GM18858 (cell line): ENCODE results near the gene LEMD2.
"Not testable (repeated sequence)": the region's sequence is repeated elsewhere in the genome, so short reads cannot be mapped to it uniquely, and the experiment has no call there.

ENCODE experiments used
- ATAC-seq: cut with Tn5 transposase; IDR thresholded peaks from one replicate; pipeline ENCODE4 v1.9.1; 2021; ENCODE audit not compliant: unreplicated experiment

The LEMD2 gene

DNA sequence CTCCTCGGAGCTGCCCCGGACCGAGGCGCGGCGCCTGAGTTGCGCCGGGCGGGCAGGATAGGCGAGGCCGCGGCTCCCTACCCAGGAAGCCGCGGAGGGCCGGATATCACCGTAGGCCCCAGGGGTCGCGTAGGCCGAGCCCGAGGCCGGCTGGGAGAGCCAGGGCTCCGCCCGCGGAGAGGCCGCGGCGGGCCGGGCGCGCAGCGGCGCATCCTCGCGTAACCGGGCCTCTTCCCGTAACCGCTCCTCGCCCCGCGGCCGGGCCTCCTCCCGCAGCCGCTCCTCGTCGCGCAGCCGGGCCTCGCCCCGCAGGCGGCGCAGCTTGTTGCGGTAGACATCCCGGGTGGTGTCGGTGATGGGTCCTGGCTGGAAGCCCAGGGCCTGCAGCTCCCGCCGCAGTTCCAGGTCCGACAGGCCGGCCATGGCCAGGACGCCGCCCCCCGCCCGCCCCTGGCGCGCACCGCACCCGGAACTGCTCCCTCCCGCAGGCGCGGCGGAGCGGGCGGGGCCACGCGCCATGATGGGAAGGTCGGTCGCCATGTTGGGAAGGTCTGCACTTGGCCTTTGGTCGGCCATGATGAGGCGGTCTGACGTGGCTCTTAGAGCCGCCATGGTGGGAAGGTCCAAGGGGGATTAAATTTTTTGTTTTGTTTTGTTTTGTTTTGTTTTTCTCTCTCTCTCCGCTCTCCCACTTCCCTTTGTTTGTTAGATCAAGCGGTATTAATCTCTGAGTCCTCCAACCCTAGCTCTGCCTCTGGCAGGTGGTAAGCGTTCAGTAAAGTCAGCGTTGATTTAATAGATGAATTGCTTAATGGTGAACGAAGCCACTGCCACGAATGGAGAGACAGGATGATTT is at the start of gene LEMD2:
Gene LEMD2 (minus strand): TSS at position 437 of the 856 bp plus-strand sequence. CDS start 14 bp downstream, at position 423.
- ATAC-seq: peak; percentile 72

DNA sequence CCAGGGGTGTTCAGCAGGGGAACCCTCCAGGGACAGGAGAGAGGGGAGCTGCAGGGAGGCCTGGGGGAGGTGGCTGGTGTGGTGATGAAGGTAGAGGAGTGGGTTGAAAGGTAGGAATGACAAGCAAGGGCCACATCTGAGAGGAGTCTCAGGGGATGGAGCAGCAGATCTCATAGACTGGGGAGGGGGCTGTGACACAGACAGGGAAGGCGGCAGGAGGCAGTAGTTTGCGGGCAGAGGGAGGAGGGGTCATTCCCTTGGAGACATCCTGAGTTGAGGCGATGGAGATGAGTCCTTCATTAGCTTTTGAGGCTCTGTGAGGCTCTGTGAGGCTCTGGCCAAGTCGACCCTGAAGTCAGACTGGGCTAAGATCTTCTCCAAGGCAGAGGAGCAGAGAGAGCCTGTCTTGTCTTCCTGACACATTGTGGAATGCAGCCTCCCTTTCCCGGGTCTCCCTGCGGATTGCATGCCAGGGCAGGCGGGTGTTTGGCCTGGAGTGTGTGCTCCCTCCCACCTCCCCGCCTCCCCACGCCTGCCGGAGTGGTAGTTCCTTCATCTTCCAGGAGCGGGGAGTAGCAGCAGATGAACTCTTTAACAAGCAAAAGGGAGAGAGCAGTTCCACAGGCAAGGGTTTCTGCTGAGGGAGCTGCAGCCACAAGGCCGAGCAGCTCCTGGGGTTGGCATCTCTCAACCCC is 49.2 kb upstream of the LEMD2 start:
- ATAC-seq: no peak

DNA sequence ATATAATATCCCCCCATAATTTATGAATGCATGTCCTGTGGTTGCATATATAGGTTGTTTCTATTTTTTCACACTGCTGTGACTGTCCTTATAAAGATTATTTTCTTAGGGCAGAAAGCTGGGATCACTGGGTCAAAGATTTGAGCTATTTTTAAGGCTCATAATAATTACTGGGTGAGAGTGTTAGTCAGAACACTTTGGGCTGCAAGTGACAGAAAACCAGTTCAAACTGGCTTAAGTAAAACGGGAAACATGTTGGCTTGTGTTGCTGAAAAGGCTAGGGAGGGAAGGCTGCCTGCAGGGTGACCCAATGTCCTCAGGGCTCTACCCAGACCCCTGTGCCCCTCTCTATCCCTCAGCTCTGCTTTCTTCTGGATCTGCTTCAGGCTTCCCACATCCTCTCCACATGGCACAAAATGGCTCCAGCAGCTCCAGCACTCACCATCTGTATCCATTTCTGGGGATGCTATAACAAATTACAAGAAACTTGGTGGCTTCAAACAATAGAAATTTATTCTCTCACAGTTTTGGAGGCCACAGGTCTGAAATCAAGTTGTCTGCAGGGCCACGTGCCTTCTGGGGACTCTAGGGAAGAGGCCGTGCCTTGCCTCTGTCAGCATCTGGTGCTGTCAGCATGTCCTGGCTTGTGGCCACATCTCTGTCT is 48.0 kb upstream of the LEMD2 start:
- no peak for ATAC-seq

- ATAC-seq: no peak
Measured at GRCh38 chr6:33834401-33835392, 45.8 kb upstream of the LEMD2 start.

- no peak for ATAC-seq
Measured at GRCh38 chr6:33833599-33833998, 44.7 kb upstream of the LEMD2 start.

DNA sequence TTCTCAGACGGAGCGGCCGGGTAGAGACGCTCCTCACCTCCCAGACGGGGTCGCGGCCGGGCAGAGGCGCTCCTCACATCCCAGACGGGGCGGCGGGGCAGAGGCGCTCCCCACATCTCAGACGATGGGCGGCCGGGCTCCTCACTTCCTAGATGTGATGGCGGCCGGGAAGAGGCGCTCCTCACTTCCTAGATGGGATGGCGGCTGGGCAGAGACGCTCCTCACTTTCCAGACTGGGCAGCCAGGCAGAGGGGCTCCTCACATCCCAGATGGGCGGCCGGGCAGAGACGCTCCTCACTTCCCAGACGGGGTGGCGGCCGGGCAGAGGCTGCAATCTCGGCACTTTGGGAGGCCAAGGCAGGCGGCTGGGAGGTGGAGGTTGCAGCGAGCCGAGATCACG is 43.9 kb upstream of the LEMD2 start:
- not testable (repeated sequence) for ATAC-seq

- ATAC-seq: not testable (repeated sequence)
Measured at GRCh38 chr6:33831725-33832124, 42.8 kb upstream of the LEMD2 start.

GRCh38 chr6:33830635-33831240 is 41.8 kb upstream of the LEMD2 start:
- no peak for ATAC-seq

- no peak for ATAC-seq
Measured at GRCh38 chr6:33828764-33829731, 40.1 kb upstream of the LEMD2 start.

- no peak for ATAC-seq
Measured at GRCh38 chr6:33828452-33828763, 39.5 kb upstream of the LEMD2 start.

DNA sequence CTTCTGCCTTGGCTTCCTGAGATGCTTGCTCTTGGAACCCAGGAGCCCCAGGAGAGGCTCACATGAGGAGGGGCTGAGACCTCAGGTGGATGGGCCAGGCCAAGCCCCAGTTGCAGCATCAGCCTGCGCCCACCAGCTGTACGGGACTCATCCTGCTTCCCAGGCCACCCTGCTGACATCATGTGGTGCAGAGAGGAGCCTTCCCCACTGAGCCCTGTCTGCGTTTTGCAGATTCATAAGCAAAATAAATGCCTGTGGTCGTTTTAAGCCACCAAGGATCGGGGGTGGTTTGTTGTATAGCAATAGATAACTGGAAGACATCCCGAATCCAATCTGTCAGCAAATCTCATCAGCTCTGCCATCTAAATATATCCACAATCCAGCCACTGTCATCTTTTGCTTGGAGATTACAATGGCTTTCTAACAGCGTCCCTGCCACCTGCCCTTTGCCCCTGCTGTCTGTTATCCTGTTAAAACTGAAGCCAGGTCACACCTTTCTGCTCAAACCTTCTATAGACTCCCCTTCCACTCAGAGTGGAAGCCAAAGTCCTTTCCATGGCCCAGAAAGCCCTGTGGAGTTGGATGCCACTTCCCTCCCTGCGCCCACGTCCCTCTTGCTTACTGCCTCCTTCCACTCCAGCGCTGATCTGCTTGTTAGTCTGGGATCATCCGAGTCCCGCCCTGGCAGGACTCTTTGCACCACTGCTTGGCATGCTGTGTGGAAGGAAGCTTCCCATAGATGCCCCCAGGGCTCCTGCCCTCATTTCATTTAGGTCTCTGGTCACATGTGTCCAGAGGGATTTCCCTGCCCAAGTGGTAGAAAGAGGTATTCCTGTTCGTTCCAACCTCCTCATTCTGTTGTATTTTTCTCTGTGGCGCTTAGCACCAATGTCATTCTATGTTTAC is 38.9 kb upstream of the LEMD2 start:
- ATAC-seq: no peak

GRCh38 chr6:33826537-33826936 is 37.6 kb upstream of the LEMD2 start:
- no peak for ATAC-seq

GRCh38 chr6:33824461-33825154 is 35.7 kb upstream of the LEMD2 start:
- ATAC-seq: no peak

GRCh38 chr6:33823806-33824205 is 34.9 kb upstream of the LEMD2 start:
- ATAC-seq: no peak

DNA sequence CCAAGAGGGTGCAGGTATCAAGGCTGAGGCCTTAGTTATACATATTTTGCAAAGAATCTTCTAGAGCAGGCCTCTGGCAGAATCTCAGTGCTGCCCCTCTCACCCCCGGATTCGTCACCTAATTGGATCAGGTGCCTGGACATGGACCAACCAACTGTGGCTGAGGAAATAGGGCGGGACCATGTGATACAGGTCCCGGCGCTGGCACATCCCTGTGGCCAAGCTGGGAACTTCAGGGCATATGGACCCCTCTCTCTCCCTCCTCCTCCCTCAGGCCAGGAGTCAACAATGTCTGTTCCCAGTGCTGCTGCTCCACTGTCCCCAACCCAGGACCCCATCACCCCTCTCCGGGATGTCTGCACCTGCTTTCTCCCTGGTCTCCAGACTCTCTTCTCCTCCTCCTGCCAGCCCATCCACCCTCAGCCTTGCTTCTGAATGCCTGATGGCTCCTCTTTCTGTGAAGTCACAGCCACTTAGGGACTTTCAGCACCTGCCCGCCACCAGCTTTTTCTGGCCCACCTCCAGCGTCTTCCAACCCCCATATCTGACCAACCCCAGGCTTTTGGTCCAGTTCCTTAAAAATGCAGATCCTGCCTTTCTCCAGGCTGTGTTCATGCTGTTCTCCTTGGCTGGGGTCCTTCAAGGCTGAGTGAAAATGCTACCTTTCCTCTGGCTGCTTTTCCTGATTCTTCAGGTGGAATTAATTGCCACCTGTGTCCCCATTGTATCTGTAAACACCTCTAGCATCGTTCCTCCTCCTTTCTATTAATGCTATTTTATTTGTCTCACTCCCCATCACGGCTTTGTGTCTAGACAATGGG is 33.9 kb upstream of the LEMD2 start:
- ATAC-seq: no peak

DNA sequence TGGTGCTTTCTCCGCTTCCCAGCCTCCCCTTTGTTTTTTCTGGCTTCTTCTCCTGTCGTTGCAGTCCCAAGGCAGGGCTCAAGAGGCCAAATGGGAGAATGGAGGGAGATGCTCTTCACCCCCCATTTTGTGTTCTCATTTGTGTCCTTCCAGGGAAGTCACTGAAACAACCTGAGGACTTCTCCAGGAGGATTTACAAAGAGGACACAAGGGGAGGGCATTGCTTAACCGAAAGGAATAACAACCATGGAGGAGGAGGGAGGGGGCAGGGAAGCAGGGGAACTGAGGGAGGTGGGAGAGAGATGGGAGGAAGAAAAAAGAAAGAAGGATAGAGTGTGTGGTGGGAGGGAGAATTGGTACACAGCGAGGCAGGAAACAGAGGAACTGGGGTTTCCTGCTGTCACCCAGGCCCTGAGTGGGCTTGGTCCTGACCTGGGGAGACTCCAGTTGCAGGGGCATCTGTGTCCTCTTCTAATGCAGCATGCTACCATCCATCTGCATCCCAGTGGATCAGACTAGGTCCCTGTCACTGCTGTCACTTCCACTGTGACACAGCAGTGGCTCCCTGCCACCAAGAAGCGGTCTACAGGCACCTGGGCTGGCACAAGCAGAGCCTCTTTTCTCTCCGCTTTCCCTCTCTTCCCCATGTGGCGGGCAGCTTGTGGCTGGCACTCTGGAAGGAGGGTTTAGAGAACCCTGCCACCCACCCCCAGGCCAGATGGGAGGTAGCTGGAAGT is 32.0 kb upstream of the LEMD2 start:
- ATAC-seq: no peak
